A549 treated with AZD9567 at 1 μM for 4 hours (cell line): Measurements from ENCODE around the gene PSPN. TPM values are rescaled to one million over a fixed set of nuclear protein-coding genes. Genes with fewer than 3 reads are reported as not detected.

ENCODE experiments used
- total RNA-seq: library from RNA; stranded (reverse); fragments of 200-300 nt; extraction: Qiagen RNA extraction; gene quantifications from 5 replicates; pipeline ENCODE4 v1.2.3, GENCODE V29; 2022; ENCODE audit not compliant: insufficient read depth

The PSPN gene
- 0.67 to 0.97 TPM (median 0.83 TPM) in 5 replicates for total RNA-seq

GRCh38 chr19:6375411-6376010 lies at the start of gene PSPN:
TSS of gene PSPN (minus strand) at chr19:6375933. CDS start at chr19:6375849, 84 bp downstream.

GRCh38 chr19:6424195-6424938 lies 48.6 kb upstream of the PSPN start, which contains the start of gene KHSRP:
TSS of gene KHSRP (minus strand) at chr19:6424811. CDS start at chr19:6424701, 110 bp downstream.

GRCh38 chr19:6393074-6393982 lies 17.6 kb upstream of the PSPN start, which contains the start of gene GTF2F1:
TSS of gene GTF2F1 (minus strand) at chr19:6393164. CDS start at chr19:6392995, 169 bp downstream.

GRCh38 chr19:6372594-6373095 lies 3.1 kb downstream of the PSPN start, which contains the start of gene ALKBH7:
TSS of gene ALKBH7 (plus strand) at chr19:6372794. CDS start at chr19:6372821, 27 bp downstream.

GRCh38 chr19:6333439-6333838 lies 42.3 kb downstream of the PSPN start, which contains the start of gene ACER1:
TSS of gene ACER1 (minus strand) at chr19:6333612. CDS start at chr19:6333551, 61 bp downstream.

Other genes with a start within 250 kb of the PSPN start
- gene ACSBG2, start 240.3 kb downstream of the PSPN start, total RNA-seq: not detected in 5 replicates
- 15.5 to 23.5 TPM (median 22.5 TPM) in 5 replicates for gene MLLT1, start 96.0 kb downstream of the PSPN start, total RNA-seq
- not detected in 5 replicates for gene ACER1, start 42.3 kb downstream of the PSPN start, total RNA-seq
- 44.4 to 67.8 TPM (median 64.3 TPM) in 5 replicates for gene CLPP, start 14.4 kb downstream of the PSPN start, total RNA-seq
- gene ALKBH7, start 3.1 kb downstream of the PSPN start, total RNA-seq: 24.2 to 39.3 TPM (median 36.1 TPM) in 5 replicates
- 50.9 to 58.1 TPM (median 55.8 TPM) in 5 replicates for gene GTF2F1, start 17.2 kb upstream of the PSPN start, total RNA-seq
- 194 to 216 TPM (median 210 TPM) in 5 replicates for gene KHSRP, start 48.9 kb upstream of the PSPN start, total RNA-seq
- gene SLC25A41, start 57.8 kb upstream of the PSPN start, total RNA-seq: 0.05 to 0.13 TPM (median 0.10 TPM) in 4 of 5 replicates, not detected in the other
- 9.9 to 18.9 TPM (median 18.1 TPM) in 5 replicates for gene SLC25A23, start 83.9 kb upstream of the PSPN start, total RNA-seq
- gene CRB3, start 88.3 kb upstream of the PSPN start, total RNA-seq: 2.9 to 4.1 TPM (median 3.6 TPM) in 5 replicates
- gene DENND1C, start 105.9 kb upstream of the PSPN start, total RNA-seq: 0.14 to 0.31 TPM (median 0.26 TPM) in 4 of 5 replicates, not detected in the other
- gene TUBB4A, start 126.4 kb upstream of the PSPN start, total RNA-seq: 2.3 to 6.7 TPM (median 6.5 TPM) in 5 replicates
- gene TNFSF9, start 155.1 kb upstream of the PSPN start, total RNA-seq: 3.7 to 5.9 TPM (median 4.7 TPM) in 5 replicates
- 8.4 to 24.7 TPM (median 19.9 TPM) in 5 replicates for gene CD70, start 215.2 kb upstream of the PSPN start, total RNA-seq